ENCODE results near the gene BDKRB2. TPM values are rescaled to one million over a fixed set of nuclear protein-coding genes. Genes with fewer than 3 reads are reported as not detected.

Gene BDKRB2
- total RNA-seq, 1 donor from 2014 or later: 0.70 TPM

DNA sequence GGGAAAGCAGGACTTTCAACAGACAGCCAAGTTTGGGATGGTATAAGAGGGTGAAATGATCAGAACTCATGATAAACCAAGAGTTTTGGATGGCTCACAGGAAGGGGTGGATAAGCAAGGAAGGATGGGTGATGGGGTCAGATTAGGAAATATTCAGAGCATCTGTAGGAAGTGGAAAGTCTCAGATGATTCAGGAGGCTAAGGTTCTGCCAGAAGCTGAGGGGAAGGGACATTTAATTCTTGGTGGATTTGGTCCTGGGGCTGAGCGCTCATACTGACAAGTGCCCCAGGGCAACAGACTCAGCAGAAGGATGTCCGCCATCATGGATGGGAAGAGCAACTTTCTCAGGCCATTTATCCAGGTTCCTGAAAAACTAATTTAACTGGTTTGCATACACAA lies 28.4 kb upstream of the BDKRB2 start:
- Mint-ChIP-seq H3K27ac (ENCODE audit: unreplicated experiment) (no peak overlapping the region), H3K4me1 (ENCODE audit: low read depth, unreplicated experiment) (peaks cover 9% of the 10 kb centered on the region), H3K36me3 (ENCODE audit: low read depth, unreplicated experiment) (no peaks in the 10 kb centered on the region), H3K4me3 (ENCODE audit: unreplicated experiment) (no peak overlapping the region), H3K9me3 (ENCODE audit: unreplicated experiment) (peaks cover 13% of the 10 kb centered on the region), H3K27me3 (ENCODE audit: low read depth, unreplicated experiment) (peaks cover 60% of the 10 kb centered on the region)
- Histone ChIP-seq H3K4me1 (ENCODE audit: insufficient read depth, low read length) (no peaks in the 10 kb centered on the region), H3K9ac (ENCODE audit: low read length) (no peak overlapping the region), H3K27me3 (ENCODE audit: insufficient read depth, low read length) (peaks cover 2% of the 10 kb centered on the region), H2AFZ (ENCODE audit: low read depth, low read length) (no peak overlapping the region), H3K79me2 (ENCODE audit: insufficient read depth, low read length) (no peaks in the 10 kb centered on the region), H4K20me1 (ENCODE audit: insufficient read depth, low read length) (no peaks in the 10 kb centered on the region), H3K4me2 (ENCODE audit: low read length) (no peak overlapping the region), H3K4me3 (ENCODE audit: insufficient read depth, low read depth, low read length) (no peak overlapping the region), H3K27ac (ENCODE audit: low read depth, low read length) (no peak overlapping the region), H3K9me3 (ENCODE audit: insufficient read depth, low read depth, low read length) (no peaks in the 10 kb centered on the region), H3K36me3 (ENCODE audit: insufficient read depth, low read length) (no peaks in the 10 kb centered on the region)
- no peak for DNase-seq (ENCODE audit: low read depth)
- TF ChIP-seq, protein P1, sequence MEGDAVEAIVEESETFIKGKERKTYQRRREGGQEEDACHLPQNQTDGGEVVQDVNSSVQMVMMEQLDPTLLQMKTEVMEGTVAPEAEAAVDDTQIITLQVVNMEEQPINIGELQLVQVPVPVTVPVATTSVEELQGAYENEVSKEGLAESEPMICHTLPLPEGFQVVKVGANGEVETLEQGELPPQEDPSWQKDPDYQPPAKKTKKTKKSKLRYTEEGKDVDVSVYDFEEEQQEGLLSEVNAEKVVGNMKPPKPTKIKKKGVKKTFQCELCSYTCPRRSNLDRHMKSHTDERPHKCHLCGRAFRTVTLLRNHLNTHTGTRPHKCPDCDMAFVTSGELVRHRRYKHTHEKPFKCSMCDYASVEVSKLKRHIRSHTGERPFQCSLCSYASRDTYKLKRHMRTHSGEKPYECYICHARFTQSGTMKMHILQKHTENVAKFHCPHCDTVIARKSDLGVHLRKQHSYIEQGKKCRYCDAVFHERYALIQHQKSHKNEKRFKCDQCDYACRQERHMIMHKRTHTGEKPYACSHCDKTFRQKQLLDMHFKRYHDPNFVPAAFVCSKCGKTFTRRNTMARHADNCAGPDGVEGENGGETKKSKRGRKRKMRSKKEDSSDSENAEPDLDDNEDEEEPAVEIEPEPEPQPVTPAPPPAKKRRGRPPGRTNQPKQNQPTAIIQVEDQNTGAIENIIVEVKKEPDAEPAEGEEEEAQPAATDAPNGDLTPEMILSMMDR (IDR thresholded peaks at IDR 0.05; ENCODE audit: insufficient read depth, low read depth, low read length): no peak
- no peak for TF ChIP-seq EZH2 (IDR thresholded peaks at IDR 0.05; ENCODE audit: insufficient read depth, low read length)
- no peak for FAIRE-seq

DNA sequence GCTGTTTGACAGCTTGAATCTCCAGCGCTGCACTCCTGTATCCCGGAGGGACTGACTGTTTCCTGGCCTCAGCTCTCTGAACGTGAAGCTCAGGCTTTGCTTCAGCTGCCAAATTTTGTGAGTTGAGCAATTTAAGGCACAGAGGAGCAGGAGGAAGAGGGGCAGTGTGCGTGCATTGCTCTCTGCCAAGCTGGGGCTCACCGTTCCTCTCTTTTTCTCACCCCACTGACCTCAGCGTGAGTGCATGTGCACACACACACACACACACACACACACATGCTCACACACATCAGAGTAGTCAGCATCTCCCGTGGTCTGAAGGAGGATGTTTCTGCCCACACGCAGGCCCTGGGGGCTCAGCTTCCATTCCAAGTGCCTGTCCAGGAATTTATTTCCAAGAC lies 27.8 kb upstream of the BDKRB2 start:
- peaks cover 2% of the 10 kb centered on the region for H3K27me3 ChIP-seq (ENCODE audit: insufficient read depth, low read length)
- TF ChIP-seq, protein P1 (IDR thresholded peaks at IDR 0.05; ENCODE audit: insufficient read depth, low read depth, low read length): no peak
- no peak for TF ChIP-seq EZH2 (IDR thresholded peaks at IDR 0.05; ENCODE audit: insufficient read depth, low read length)
- no peak overlapping the region for H3K4me3 ChIP-seq (ENCODE audit: insufficient read depth, low read depth, low read length)
- no peaks in the 10 kb centered on the region for H3K79me2 ChIP-seq (ENCODE audit: insufficient read depth, low read length)
- H4K20me1 ChIP-seq (ENCODE audit: insufficient read depth, low read length): no peaks in the 10 kb centered on the region
- DNase-seq (ENCODE audit: low read depth) (peak; percentile 68), FAIRE-seq (no peak)
- H3K4me1 ChIP-seq (ENCODE audit: insufficient read depth, low read length): no peaks in the 10 kb centered on the region
- H3K27me3 Mint-ChIP-seq (ENCODE audit: low read depth, unreplicated experiment): peaks cover 56% of the 10 kb centered on the region
- H3K9me3 Mint-ChIP-seq (ENCODE audit: unreplicated experiment): peaks cover 13% of the 10 kb centered on the region
- no peaks in the 10 kb centered on the region for H3K36me3 ChIP-seq (ENCODE audit: insufficient read depth, low read length)
- no peak overlapping the region for H2AFZ ChIP-seq (ENCODE audit: low read depth, low read length)
- H3K9ac ChIP-seq (ENCODE audit: low read length): no peak overlapping the region
- no peaks in the 10 kb centered on the region for H3K36me3 Mint-ChIP-seq (ENCODE audit: low read depth, unreplicated experiment)
- no peak overlapping the region for H3K4me2 ChIP-seq (ENCODE audit: low read length)
- no peak overlapping the region for H3K27ac ChIP-seq (ENCODE audit: low read depth, low read length)
- no peak overlapping the region for H3K4me3 Mint-ChIP-seq (ENCODE audit: unreplicated experiment)
- peaks cover 9% of the 10 kb centered on the region for H3K4me1 Mint-ChIP-seq (ENCODE audit: low read depth, unreplicated experiment)
- H3K27ac Mint-ChIP-seq (ENCODE audit: unreplicated experiment): no peak overlapping the region
- no peaks in the 10 kb centered on the region for H3K9me3 ChIP-seq (ENCODE audit: insufficient read depth, low read depth, low read length)

DNA sequence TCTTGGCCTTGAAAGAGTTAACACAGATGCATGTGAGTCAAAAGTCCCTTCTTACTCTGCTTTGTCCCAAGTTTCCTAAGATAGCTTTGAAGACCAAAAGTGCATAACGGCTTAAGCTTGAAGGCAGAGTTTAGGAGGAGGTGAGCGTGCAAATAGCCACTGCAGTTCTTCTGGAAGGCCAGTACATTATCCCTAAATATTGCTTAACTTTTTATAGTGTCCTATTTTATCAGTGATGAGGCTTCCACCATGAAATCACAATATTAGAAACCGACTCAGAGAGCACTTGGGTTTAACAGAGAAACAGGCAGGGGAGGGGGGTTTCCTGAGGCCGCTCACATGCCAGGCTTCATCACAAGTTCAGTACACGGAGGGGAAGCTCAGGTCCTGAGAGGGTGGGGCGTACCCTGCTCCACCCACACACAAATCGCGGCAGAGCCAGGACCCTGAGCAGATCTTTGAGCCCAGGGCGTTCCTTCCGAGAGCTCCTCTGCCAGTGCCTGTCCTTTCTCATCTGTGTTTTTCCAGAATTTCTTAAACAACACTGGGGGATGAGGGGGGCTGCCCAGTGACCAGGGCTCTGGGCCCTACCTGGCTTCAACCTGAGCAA lies 26.8 kb upstream of the BDKRB2 start:
- H3K36me3 Mint-ChIP-seq (ENCODE audit: low read depth, unreplicated experiment): no peaks in the 10 kb centered on the region
- H3K27ac Mint-ChIP-seq (ENCODE audit: unreplicated experiment): no peak overlapping the region
- H3K27ac ChIP-seq (ENCODE audit: low read depth, low read length): no peak overlapping the region
- H3K4me3 Mint-ChIP-seq (ENCODE audit: unreplicated experiment): no peak overlapping the region
- no peaks in the 10 kb centered on the region for H3K79me2 ChIP-seq (ENCODE audit: insufficient read depth, low read length)
- peaks cover 12% of the 10 kb centered on the region for H3K9me3 Mint-ChIP-seq (ENCODE audit: unreplicated experiment)
- H3K27me3 Mint-ChIP-seq (ENCODE audit: low read depth, unreplicated experiment): peaks cover 55% of the 10 kb centered on the region
- H3K4me1 ChIP-seq (ENCODE audit: insufficient read depth, low read length): no peaks in the 10 kb centered on the region
- no peaks in the 10 kb centered on the region for H3K36me3 ChIP-seq (ENCODE audit: insufficient read depth, low read length)
- H3K9ac ChIP-seq (ENCODE audit: low read length): no peak overlapping the region
- H3K27me3 ChIP-seq (ENCODE audit: insufficient read depth, low read length): peaks cover 2% of the 10 kb centered on the region
- DNase-seq (ENCODE audit: low read depth) (no peak), FAIRE-seq (no peak)
- no peak overlapping the region for H2AFZ ChIP-seq (ENCODE audit: low read depth, low read length)
- peaks cover 9% of the 10 kb centered on the region for H3K4me1 Mint-ChIP-seq (ENCODE audit: low read depth, unreplicated experiment)
- no peak overlapping the region for H3K4me2 ChIP-seq (ENCODE audit: low read length)
- H3K9me3 ChIP-seq (ENCODE audit: insufficient read depth, low read depth, low read length): no peaks in the 10 kb centered on the region
- H3K4me3 ChIP-seq (ENCODE audit: insufficient read depth, low read depth, low read length): no peak overlapping the region
- no peak for TF ChIP-seq EZH2 (IDR thresholded peaks at IDR 0.05; ENCODE audit: insufficient read depth, low read length)
- H4K20me1 ChIP-seq (ENCODE audit: insufficient read depth, low read length): no peaks in the 10 kb centered on the region

Data from astrocyte (in vitro differentiated cells and primary cell).